IMR-90 (cell line): ENCODE results near the gene ST3GAL4. TPM values are rescaled to one million over a fixed set of nuclear protein-coding genes. Genes with fewer than 3 reads are reported as not detected.

Experiments
- ATAC-seq: fragments of 200-7000 bp; cut with Tn5 transposase; 2 replicates; pipeline ENCODE4 v1.9.1; 2020; ENCODE audit warnings: low read depth, mild to moderate bottlenecking, moderate library complexity
- BruUV-seq: library from RNA; stranded (reverse); fragments of 400-500 nt; replicated peaks from 2 replicates; lab custom pipeline; 2021; lab: Mats Ljungman, UMichigan
- CTCF ChIA-PET: fragments of 300-600 bp; formaldehyde crosslinking; extraction: SDS; loops from one replicate; lab custom pipeline; 2021; ENCODE audit warnings: antibody characterized with exemption; lab: Yijun Ruan, JAX
- POLR2A ChIA-PET: fragments of 300-600 bp; sonication (Branson Sonifier 250); formaldehyde crosslinking; loops from one replicate; lab custom pipeline; 2022; ENCODE audit warnings: antibody characterized with exemption; ENCODE audit not compliant: unreplicated experiment; lab: Charles Lee
- DNase-seq: peaks from one replicate; pipeline ENCODE4 v3.0.0; 2013
- H2AFZ ChIP-seq: replicated peaks from 2 replicates; pipeline ENCODE3; 2013; ENCODE audit warnings: low read length, mild to moderate bottlenecking; ENCODE audit not compliant: poor library complexity
- H2AK5ac ChIP-seq: 2 replicates; pipeline ENCODE4 v1.6.1; 2013; ENCODE audit warnings: low read depth, low read length, inconsistent platforms
- H2AK9ac ChIP-seq: replicated peaks from 2 replicates; pipeline ENCODE3; 2013; ENCODE audit warnings: mild to moderate bottlenecking, low read depth, low read length, moderate library complexity; ENCODE audit not compliant: poor library complexity
- H2BK120ac ChIP-seq: 2 replicates; pipeline ENCODE4 v1.6.1; 2013; ENCODE audit warnings: low read depth, low read length, inconsistent platforms
- H2BK15ac ChIP-seq: 3 replicates; pipeline ENCODE4 v1.6.1; 2013; ENCODE audit warnings: low read depth, low read length, inconsistent platforms
- H2BK20ac ChIP-seq: 2 replicates; pipeline ENCODE4 v1.6.1; 2013; ENCODE audit warnings: low read depth, mild to moderate bottlenecking, inconsistent platforms, low read length, moderate library complexity
- H2BK5ac ChIP-seq: 2 replicates; pipeline ENCODE4 v1.6.1; 2013; ENCODE audit warnings: mild to moderate bottlenecking, low read depth, low read length, inconsistent platforms; ENCODE audit not compliant: poor library complexity, severe bottlenecking
- H3K14ac ChIP-seq: replicated peaks from 2 replicates; pipeline ENCODE4 v1.6.1; 2013; ENCODE audit warnings: low read depth, low read length, inconsistent platforms
- H3K18ac ChIP-seq: 2 replicates; pipeline ENCODE4 v1.6.1; 2013; ENCODE audit warnings: low read depth, low read length, control low read depth
- H3K23ac ChIP-seq: 2 replicates; pipeline ENCODE4 v1.6.1; 2013; ENCODE audit warnings: low read depth, low read length, inconsistent platforms
- H3K27ac ChIP-seq: 2 replicates; pipeline ENCODE4 v1.5.1; 2013; ENCODE audit warnings: mild to moderate bottlenecking, control low read depth, low read length; ENCODE audit not compliant: insufficient read depth
- H3K27me3 ChIP-seq: 2 replicates; pipeline ENCODE4 v1.6.1; 2013; ENCODE audit warnings: low read length; ENCODE audit not compliant: control insufficient read depth, insufficient read depth
- H3K36me3 ChIP-seq: 2 replicates; pipeline ENCODE4 v1.6.1; 2013; ENCODE audit warnings: low read length, mixed read lengths; ENCODE audit not compliant: control insufficient read depth, insufficient read depth
- H3K4ac ChIP-seq: 2 replicates; pipeline ENCODE4 v1.6.1; 2013; ENCODE audit warnings: low read depth, low read length, inconsistent platforms
- H3K4me1 ChIP-seq: 2 replicates; pipeline ENCODE4 v1.6.1; 2013; ENCODE audit warnings: low read length, mixed read lengths; ENCODE audit not compliant: control insufficient read depth, insufficient read depth
- H3K4me2 ChIP-seq: 2 replicates; pipeline ENCODE4 v1.6.1; 2013; ENCODE audit warnings: low read depth, mild to moderate bottlenecking, control low read depth, low read length, moderate library complexity
- H3K4me3 ChIP-seq: 2 replicates; pipeline ENCODE4 v1.5.1; 2013; ENCODE audit warnings: low read depth, mild to moderate bottlenecking, control low read depth, low read length, moderate library complexity; ENCODE audit not compliant: insufficient read depth
- H3K56ac ChIP-seq: 2 replicates; pipeline ENCODE4 v1.6.1; 2013; ENCODE audit warnings: low read length, inconsistent platforms; ENCODE audit not compliant: insufficient read depth; ENCODE audit errors: extremely low read depth
- H3K79me1 ChIP-seq, 2 experiments: 2 replicates each; pipeline ENCODE4 v1.6.1; 2013; ENCODE audit warnings: low read length in 2 of 2, inconsistent platforms in 1 of 2, low read depth in 1 of 2
- H3K9ac ChIP-seq: 2 replicates; pipeline ENCODE4 v1.6.1; 2013; ENCODE audit warnings: low read depth, low read length, control low read depth
- H3K9me1 ChIP-seq: 2 replicates; pipeline ENCODE4 v1.6.1; 2013; ENCODE audit warnings: low read length, inconsistent platforms; ENCODE audit not compliant: insufficient read depth
- H3K9me3 ChIP-seq: 2 replicates; pipeline ENCODE4 v1.6.1; 2013; ENCODE audit warnings: low read length; ENCODE audit not compliant: control insufficient read depth, insufficient read depth
- H4K20me1 ChIP-seq: 2 replicates; pipeline ENCODE4 v1.6.1; 2013; ENCODE audit warnings: low read length, inconsistent platforms; ENCODE audit not compliant: insufficient read depth
- H4K5ac ChIP-seq: 2 replicates; pipeline ENCODE4 v1.6.1; 2013; ENCODE audit warnings: mild to moderate bottlenecking, low read depth, low read length, control low read depth
- H4K8ac ChIP-seq, 2 experiments: 2 replicates each; pipeline ENCODE4 v1.6.1; 2013; ENCODE audit warnings: low read depth in 2 of 2, low read length in 2 of 2, control low read depth in 1 of 2, inconsistent platforms in 1 of 2
- H4K91ac ChIP-seq: 2 replicates; pipeline ENCODE4 v1.6.1; 2013; ENCODE audit warnings: low read depth, low read length, inconsistent platforms; ENCODE audit not compliant: insufficient read depth
- BHLHE40 ChIP-seq: fragments of 150-350 bp; IDR thresholded peaks from 2 replicates; pipeline ENCODE4 v1.6.1; 2016; ENCODE audit warnings: mild to moderate bottlenecking, low read depth, low read length
- CEBPB ChIP-seq: IDR thresholded peaks from 2 replicates; pipeline ENCODE4 v1.6.1; 2012; ENCODE audit warnings: low read depth, low read length, improper control_type of control experiment
- CHD1 ChIP-seq: IDR thresholded peaks from 2 replicates; pipeline ENCODE4 v1.6.1; 2012; ENCODE audit warnings: low read depth, low read length, improper control_type of control experiment
- CTCF ChIP-seq: conservative IDR thresholded peaks from 2 replicates; pipeline ENCODE4 v1.5.1; 2012; ENCODE audit warnings: mild to moderate bottlenecking, low read depth, low read length, improper control_type of control experiment
- ELK1 ChIP-seq: fragments of 150-350 bp; IDR thresholded peaks from 2 replicates; pipeline ENCODE4 v1.6.1; 2016; ENCODE audit warnings: low read depth, mild to moderate bottlenecking, low read length, moderate library complexity, borderline replicate concordance
- FOS ChIP-seq: fragments of 150-350 bp; IDR thresholded peaks from 2 replicates; pipeline ENCODE4 v1.6.1; 2016; ENCODE audit warnings: low read depth, low read length
- MAFK ChIP-seq: IDR thresholded peaks from 2 replicates; pipeline ENCODE4 v1.6.1; 2012; ENCODE audit warnings: low read depth, low read length, improper control_type of control experiment
- MAZ ChIP-seq: IDR thresholded peaks from 2 replicates; pipeline ENCODE4 v1.6.1; 2012; ENCODE audit warnings: low read depth, mild to moderate bottlenecking, low read length, improper control_type of control experiment, moderate library complexity, borderline replicate concordance
- MXI1 ChIP-seq: IDR thresholded peaks from 2 replicates; pipeline ENCODE4 v1.6.1; 2012; ENCODE audit warnings: low read depth, mild to moderate bottlenecking, low read length, moderate library complexity, borderline replicate concordance
- NFE2L2 ChIP-seq: fragments of 150-350 bp; IDR thresholded peaks from 2 replicates; pipeline ENCODE4 v1.6.1; 2016; ENCODE audit warnings: low read depth, mild to moderate bottlenecking, low read length
- POLR2A ChIP-seq: IDR thresholded peaks from 2 replicates; pipeline ENCODE4 v1.6.1; 2012; ENCODE audit warnings: mild to moderate bottlenecking, low read depth, low read length
- RAD21 ChIP-seq: IDR thresholded peaks from 2 replicates; pipeline ENCODE4 v1.6.1; 2012; ENCODE audit warnings: low read length, improper control_type of control experiment
- RCOR1 ChIP-seq: IDR thresholded peaks from 2 replicates; pipeline ENCODE4 v1.6.1; 2012; ENCODE audit warnings: mild to moderate bottlenecking, low read length, improper control_type of control experiment; ENCODE audit not compliant: insufficient replicate concordance
- RFX5 ChIP-seq: IDR thresholded peaks from 2 replicates; pipeline ENCODE4 v1.8.0; 2012; ENCODE audit warnings: low read depth, mild to moderate bottlenecking, low read length, moderate library complexity
- SMC3 ChIP-seq: fragments of 150-350 bp; IDR thresholded peaks from 2 replicates; pipeline ENCODE4 v1.6.1; 2016; ENCODE audit warnings: low read depth, mild to moderate bottlenecking, antibody characterized with exemption, low read length, moderate library complexity
- USF2 ChIP-seq: fragments of 150-350 bp; IDR thresholded peaks from 2 replicates; pipeline ENCODE4 v1.6.1; 2017; ENCODE audit warnings: mild to moderate bottlenecking, antibody characterized with exemption, low read length, low read depth
- WGBS, 2 experiments: methylation state at CpG; one replicate each; pipeline versions ENCODE4 v1.1.5 to v1.1.7; 2013; ENCODE audit warnings: missing lambda C conversion rate in 2 of 2; ENCODE audit not compliant: insufficient read length in 1 of 2; ENCODE audit errors: extremely low coverage in 2 of 2; 5-methylcytosine and 5-hydroxymethylcytosine counted together
- dilution Hi-C: fragments of 300-500 bp; cut with HindIII; formaldehyde crosslinking; loops from one replicate; pipeline ENCODE4 v1.14.3; 2018; ENCODE audit warnings: low sequenced_read_pairs; ENCODE audit not compliant: unreplicated experiment
- in situ Hi-C: fragments of 300-500 bp; cut with MboI; formaldehyde crosslinking; loops from 3 replicates; pipeline ENCODE4 v1.14.3; 2019; ENCODE audit warnings: low sequenced_read_pairs, inconsistent platforms, mixed read lengths
- intact Hi-C: fragments of 100-400 bp; cut with micrococcal nuclease; formaldehyde crosslinking; loops from 2 replicates; pipeline ENCODE4 v1.10.0; 2022
- polyA plus RNA-seq, 3 experiments: library from polyadenylated mRNA; depleted of rRNA; stranded (reverse); fragments of >200 nt; gene quantifications; 2 replicates each; pipeline ENCODE4 v1.2.3, GENCODE V29; 2012; ENCODE audit warnings: low replicate concordance in 1 of 3
- total RNA-seq: library from RNA; depleted of rRNA; stranded (reverse); fragments of >200 nt; gene quantifications from 2 replicates; pipeline ENCODE4 v1.2.3, GENCODE V29; 2012

ST3GAL4 gene
- total and polyA plus RNA-seq, 2 of the 4 experiments (the other 2 are of a cell fraction) = 17.0 to 19.7 TPM

- Histone ChIP-seq H4K91ac (no peak overlapping the region), H2BK5ac (no peak overlapping the region), H3K4ac (no peak overlapping the region), H2BK120ac (no peak overlapping the region), H3K27ac (no peak overlapping the region), H3K9ac (no peak overlapping the region), H3K18ac (no peak overlapping the region), H2AK9ac (no peak overlapping the region), H2AK5ac (no peak overlapping the region), H3K23ac (no peak overlapping the region), H2BK15ac (no peak overlapping the region), H2BK20ac (no peak overlapping the region), H3K4me2 (no peak overlapping the region), H3K36me3 (no peaks in the 10 kb centered on the region), H4K20me1 (peaks cover 4% of the 10 kb centered on the region), H3K27me3 (no peaks in the 10 kb centered on the region), H3K9me1 (no peaks in the 10 kb centered on the region; the same call in 1 of the 2 replicates), H3K4me1 (peaks cover 12% of the 10 kb centered on the region), H3K56ac (no peak overlapping the region), H2AFZ (no peak overlapping the region), H3K9me3 (no peaks in the 10 kb centered on the region), H3K4me3 (no peak overlapping the region), H4K8ac (no peak overlapping the region), H3K79me1 (peaks cover 12 to 40% of the 10 kb centered on the region in 2 experiments), H4K5ac (no peak overlapping the region), H3K14ac (no peak overlapping the region)
- POLR2A ChIA-PET = no interaction called here
- in situ Hi-C loops (no loop called here), intact Hi-C loops (no loop called here), dilution Hi-C loops (no loop called here)
- CTCF ChIA-PET = interaction anchor here (0.6 to 1.5 kb wide), 2 partner anchors 51 to 654 kb away, joined by 4 to 6 read pairs; no protein-coding TSS in a partner anchor
- BruUV-seq = no TSS peak
- ATAC-seq (no peak), DNase-seq (no peak)
- TF ChIP-seq MAZ (no peak), CEBPB (no peak), CTCF (no peak), FOS (no peak), ELK1 (no peak), MXI1 (no peak), POLR2A (no peak), USF2 (no peak), CHD1 (no peak), MAFK (no peak), RFX5 (no peak), SMC3 (no peak), BHLHE40 (no peak), RCOR1 (no peak), RAD21 (no peak), NFE2L2 (no peak)
- no CpG with 5 or more reads among the region's 5 CpGs for WGBS, 2 experiments
These were observed 5.9 kb downstream of the ST3GAL4 start for GRCh38 chr11:126361400-126361799.
